Cardiac muscle cell (in vitro differentiated cells and primary cell): ENCODE results near the gene CAV3. TPM values are rescaled to one million over a fixed set of nuclear protein-coding genes. Genes with fewer than 3 reads are reported as not detected.
"Not testable (repeated sequence)": the region's sequence is repeated elsewhere in the genome, so short reads cannot be mapped to it uniquely, and the experiment has no call there.

Experiments
- DNase-seq, 2 donors: peaks; one replicate each; pipeline versions ENCODE4 v3.0.0 to v3.0.0-alpha.2; 2010 to 2017; ENCODE audit warnings: low read depth in 1 of 2, low spot score in 1 of 2
- H3K27ac ChIP-seq: fragments of 200-600 bp; sonication (generic); 2 replicates; pipeline ENCODE4 v1.5.1; 2016
- H3K27me3 ChIP-seq: fragments of 200-600 bp; sonication (generic); 2 replicates; pipeline ENCODE4 v1.6.0; 2016; ENCODE audit warnings: control low read depth
- H3K36me3 ChIP-seq: fragments of 200-600 bp; sonication (generic); 2 replicates; pipeline ENCODE4 v1.5.1; 2016; ENCODE audit warnings: control low read depth
- H3K4me1 ChIP-seq: fragments of 200-600 bp; sonication (generic); 2 replicates; pipeline ENCODE4 v1.8.1; 2017; ENCODE audit warnings: low read depth, mild to moderate bottlenecking, mixed run types
- H3K4me3 ChIP-seq: fragments of 200-600 bp; sonication (generic); 2 replicates; pipeline ENCODE4 v1.5.1; 2016; ENCODE audit warnings: mild to moderate bottlenecking
- H3K9me3 ChIP-seq: fragments of 200-600 bp; sonication (generic); 2 replicates; pipeline ENCODE4 v1.5.1; 2017; ENCODE audit warnings: low read depth, mild to moderate bottlenecking, control low read depth
- polyA plus RNA-seq: library from polyadenylated mRNA; unstranded; fragments of >200 nt; fragmentation: Nextera tagmentation; extraction: Ambion mirVana; gene quantifications from 2 replicates; pipeline ENCODE4 v1.2.1, GENCODE V29; 2016
- total RNA-seq: library from RNA; depleted of rRNA; stranded (reverse); fragments of >200 nt; gene quantifications from 2 replicates; pipeline ENCODE4 v1.2.3, GENCODE V29; 2016
- TF ChIP-seq, protein P1 (sequence below): IDR thresholded peaks from 2 replicates; pipeline ENCODE4 v1.5.1; 2012; ENCODE audit warnings: low read depth, mild to moderate bottlenecking, low read length

CAV3 gene
- total RNA-seq (0.09 and 0.67 TPM in 2 replicates), polyA plus RNA-seq (0.39 and 0.77 TPM in 2 replicates)

GRCh38 chr3:8733332-8734094 is at the start of gene CAV3:
Gene CAV3, plus strand, starts transcription at chr3:8733802. Its CDS starts 75 bp downstream, at chr3:8733877.
- no peaks in the 10 kb centered on the region for H3K4me1 ChIP-seq
- H3K27ac ChIP-seq = peak within 1 kb of the TSS; percentile 27
- peak in 1 of 2 donors; percentile 14 for DNase-seq
- TF ChIP-seq, protein P1, sequence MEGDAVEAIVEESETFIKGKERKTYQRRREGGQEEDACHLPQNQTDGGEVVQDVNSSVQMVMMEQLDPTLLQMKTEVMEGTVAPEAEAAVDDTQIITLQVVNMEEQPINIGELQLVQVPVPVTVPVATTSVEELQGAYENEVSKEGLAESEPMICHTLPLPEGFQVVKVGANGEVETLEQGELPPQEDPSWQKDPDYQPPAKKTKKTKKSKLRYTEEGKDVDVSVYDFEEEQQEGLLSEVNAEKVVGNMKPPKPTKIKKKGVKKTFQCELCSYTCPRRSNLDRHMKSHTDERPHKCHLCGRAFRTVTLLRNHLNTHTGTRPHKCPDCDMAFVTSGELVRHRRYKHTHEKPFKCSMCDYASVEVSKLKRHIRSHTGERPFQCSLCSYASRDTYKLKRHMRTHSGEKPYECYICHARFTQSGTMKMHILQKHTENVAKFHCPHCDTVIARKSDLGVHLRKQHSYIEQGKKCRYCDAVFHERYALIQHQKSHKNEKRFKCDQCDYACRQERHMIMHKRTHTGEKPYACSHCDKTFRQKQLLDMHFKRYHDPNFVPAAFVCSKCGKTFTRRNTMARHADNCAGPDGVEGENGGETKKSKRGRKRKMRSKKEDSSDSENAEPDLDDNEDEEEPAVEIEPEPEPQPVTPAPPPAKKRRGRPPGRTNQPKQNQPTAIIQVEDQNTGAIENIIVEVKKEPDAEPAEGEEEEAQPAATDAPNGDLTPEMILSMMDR = no peak
- H3K27me3 ChIP-seq = no peaks in the 10 kb centered on the region
- no peaks in the 10 kb centered on the region for H3K36me3 ChIP-seq
- no peaks in the 10 kb centered on the region for H3K9me3 ChIP-seq
- H3K4me3 ChIP-seq = no peak within 1 kb of the TSS

DNA sequence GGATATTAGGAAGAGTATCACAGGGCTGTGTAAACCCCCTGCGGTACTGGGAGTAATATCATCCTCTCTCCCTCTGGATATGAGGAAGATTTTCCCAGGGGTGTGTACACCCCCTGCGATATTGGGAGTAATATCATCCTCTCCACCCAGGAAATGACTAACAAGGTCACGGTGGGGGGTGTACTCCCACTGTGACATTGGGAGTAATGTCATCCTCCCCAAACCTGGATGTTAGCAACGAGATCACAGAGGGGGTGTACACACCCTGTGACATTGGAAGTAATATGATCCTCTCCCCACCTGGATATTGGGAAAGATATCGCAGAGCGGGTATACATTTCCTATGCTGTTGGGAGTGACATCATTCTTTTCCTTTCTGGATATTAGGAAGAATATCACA is 48.6 kb upstream of the CAV3 start:
- H3K4me1 ChIP-seq, H3K36me3 ChIP-seq, H3K27ac ChIP-seq, DNase-seq, H3K9me3 ChIP-seq, H3K4me3 ChIP-seq: not testable (repeated sequence)
- peaks cover 13% of the 10 kb centered on the region for H3K27me3 ChIP-seq

- H3K4me1 ChIP-seq, DNase-seq, H3K4me3 ChIP-seq, H3K27me3 ChIP-seq, H3K9me3 ChIP-seq, H3K27ac ChIP-seq, H3K36me3 ChIP-seq: not testable (repeated sequence)
These were observed 42.3 kb upstream of the CAV3 start for GRCh38 chr3:8691295-8691694.

DNA sequence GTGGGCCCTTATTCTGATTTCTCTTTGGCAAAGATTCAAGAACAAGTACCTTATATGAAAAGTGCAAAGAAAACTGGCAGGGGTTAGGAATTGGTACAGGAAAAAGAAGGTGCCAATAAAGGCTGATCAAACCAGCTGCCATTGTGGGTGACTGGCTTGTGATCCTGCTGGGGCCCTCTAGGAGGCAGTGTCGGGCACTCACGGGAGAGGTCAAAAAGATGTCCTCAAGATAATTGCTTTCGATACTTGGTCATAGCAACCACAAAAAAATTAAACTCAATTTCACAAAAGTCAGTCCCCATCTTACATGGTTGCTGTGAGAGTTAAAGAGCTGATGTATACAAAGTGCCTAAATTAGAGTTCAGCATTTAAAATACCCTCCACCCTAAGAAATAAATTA is 31.0 kb upstream of the CAV3 start:
- no peak for DNase-seq

DNA sequence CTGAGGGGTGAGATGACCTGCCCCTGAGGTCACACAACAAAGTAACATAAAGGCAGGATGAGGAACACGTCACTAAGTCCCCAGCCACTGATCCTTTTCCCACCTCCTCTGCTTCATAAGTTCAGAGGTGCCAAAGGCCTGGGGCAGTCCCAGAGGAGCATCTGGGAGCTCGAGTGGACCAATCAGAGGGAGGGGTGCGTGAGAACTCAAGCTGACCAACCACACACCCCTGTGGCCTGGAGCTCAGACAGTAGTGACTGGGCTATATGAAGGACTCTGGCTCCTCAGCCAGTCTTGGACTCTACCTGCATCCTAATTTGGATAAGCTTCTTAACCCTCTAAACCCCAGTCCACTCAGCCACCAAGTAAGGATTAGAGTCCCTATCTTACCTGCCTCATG is 28.0 kb upstream of the CAV3 start:
- Histone ChIP-seq H3K27ac (no peak overlapping the region), H3K4me3 (no peak overlapping the region), H3K9me3 (no peaks in the 10 kb centered on the region), H3K4me1 (no peaks in the 10 kb centered on the region), H3K36me3 (no peaks in the 10 kb centered on the region), H3K27me3 (peaks cover 21% of the 10 kb centered on the region)
- DNase-seq = no peak
- TF ChIP-seq, protein P1 = no peak

More for the DNA sequence above, 31.0 kb upstream of the CAV3 start:
- no peaks in the 10 kb centered on the region for H3K36me3 ChIP-seq
- no peak overlapping the region for H3K27ac ChIP-seq
- TF ChIP-seq, protein P1 = peak; percentile 15
- no peak overlapping the region for H3K4me3 ChIP-seq
- no peaks in the 10 kb centered on the region for H3K4me1 ChIP-seq
- H3K27me3 ChIP-seq = peaks cover 9% of the 10 kb centered on the region
- no peaks in the 10 kb centered on the region for H3K9me3 ChIP-seq

DNA sequence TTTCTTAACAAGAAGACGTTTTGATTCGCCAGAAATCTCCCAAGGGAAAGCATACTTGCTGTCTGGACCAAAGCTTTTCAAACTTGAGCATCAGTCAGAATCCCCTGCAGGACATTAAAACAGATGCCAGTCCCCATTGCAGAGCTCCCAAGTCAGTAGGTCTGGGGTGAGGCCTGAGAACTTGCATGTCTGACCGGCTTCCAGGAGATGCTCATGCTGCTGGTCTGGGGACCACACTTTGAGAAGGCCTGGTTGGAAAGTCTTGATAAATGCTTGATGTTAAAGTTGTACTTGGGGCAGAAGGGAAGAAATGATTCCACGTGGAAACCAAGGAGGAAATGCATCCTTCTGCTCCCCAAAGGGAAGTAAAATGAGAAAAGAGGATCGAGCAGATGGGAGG is 24.3 kb upstream of the CAV3 start:
- Histone ChIP-seq H3K9me3 (no peaks in the 10 kb centered on the region), H3K4me1 (no peaks in the 10 kb centered on the region), H3K27me3 (peaks cover 39% of the 10 kb centered on the region), H3K27ac (no peak overlapping the region), H3K4me3 (no peak overlapping the region), H3K36me3 (no peaks in the 10 kb centered on the region)
- DNase-seq = no peak
- TF ChIP-seq, protein P1 = no peak
